NCI-H345 treated with DMSO at 0.1 percent for 48 hours (cell line): ENCODE results near the gene STRADB.
"Not testable (repeated sequence)": the region's sequence is repeated elsewhere in the genome, so short reads cannot be mapped to it uniquely, and the experiment has no call there.

Experiments
- DNase-seq: peaks from one replicate; lab custom pipeline; 2025; ENCODE audit not compliant: unreplicated experiment; lab: John Stamatoyannopoulos, UW

The STRADB gene

GRCh38 chr2:201451292-201452057 lies at the start of gene STRADB, which contains the start of gene TRAK2:
Gene STRADB, plus strand, starts transcription at chr2:201451740. Its CDS starts 3,101 bp downstream, at chr2:201454841.
Gene TRAK2, minus strand, starts transcription at chr2:201451458. Its CDS starts 30,951 bp downstream, at chr2:201420507.
- peak; percentile 89 for DNase-seq

- peak; percentile 10 for DNase-seq
Measured at GRCh38 chr2:201401815-201402214, 49.7 kb upstream of the STRADB start.

- no peak for DNase-seq
Measured at GRCh38 chr2:201402651-201403562, 48.6 kb upstream of the STRADB start.

- no peak for DNase-seq
Measured at GRCh38 chr2:201403880-201404279, 47.7 kb upstream of the STRADB start.

DNA sequence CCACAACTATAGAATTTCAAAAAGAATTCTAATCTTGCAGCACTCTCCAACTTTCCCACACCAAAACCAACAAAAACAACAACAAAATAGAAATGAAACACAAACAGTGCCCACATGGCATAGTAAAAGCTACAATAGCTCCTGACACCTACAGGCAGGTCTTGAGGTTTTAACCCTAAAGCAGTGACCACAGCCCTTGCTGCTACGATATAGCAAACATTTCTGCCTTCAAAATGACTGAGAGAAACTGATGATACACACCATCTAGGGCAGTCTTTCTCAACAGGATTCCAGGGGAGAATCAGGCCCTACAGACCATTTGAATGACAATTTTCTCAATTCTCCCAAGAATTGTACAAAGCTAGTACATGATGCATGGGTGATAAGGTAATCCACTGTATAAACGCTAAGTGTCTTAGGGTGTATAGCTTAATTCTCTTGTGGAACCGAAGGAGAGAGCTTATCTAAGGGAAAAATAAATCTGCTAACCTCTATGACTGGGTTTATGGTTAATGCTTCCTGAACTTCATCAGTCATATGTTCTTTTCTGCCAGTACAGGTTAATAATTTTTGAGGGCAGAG lies 46.8 kb upstream of the STRADB start:
- DNase-seq = no peak

DNA sequence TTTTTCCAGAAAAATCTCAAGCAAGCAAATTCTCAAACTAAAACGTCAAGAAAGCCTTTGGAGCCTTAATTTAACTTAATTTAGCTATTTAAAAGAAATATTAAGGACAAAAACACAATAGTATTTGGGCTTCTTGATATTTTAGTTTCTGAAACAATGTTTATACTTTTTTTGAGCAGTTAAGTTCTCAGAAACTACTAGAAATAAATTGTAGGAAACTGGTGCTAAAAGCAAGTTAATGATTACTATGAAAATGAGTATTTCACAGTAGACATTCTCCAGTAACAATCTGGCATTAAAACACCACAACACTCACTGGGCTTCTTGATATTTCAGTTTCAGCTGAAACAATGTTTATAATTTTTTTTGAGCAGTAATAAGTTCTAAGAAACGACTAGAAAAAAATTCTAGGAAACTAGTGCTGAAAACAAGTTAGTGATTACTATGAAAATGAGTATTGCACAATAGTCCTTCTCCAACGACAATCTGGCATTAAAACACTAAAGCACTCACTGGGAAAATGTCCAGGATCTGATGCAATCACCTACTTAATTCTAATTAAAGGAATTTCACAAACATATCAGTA lies 45.4 kb upstream of the STRADB start:
- DNase-seq = no peak

GRCh38 chr2:201407265-201407664 lies 44.3 kb upstream of the STRADB start:
- DNase-seq = no peak

DNA sequence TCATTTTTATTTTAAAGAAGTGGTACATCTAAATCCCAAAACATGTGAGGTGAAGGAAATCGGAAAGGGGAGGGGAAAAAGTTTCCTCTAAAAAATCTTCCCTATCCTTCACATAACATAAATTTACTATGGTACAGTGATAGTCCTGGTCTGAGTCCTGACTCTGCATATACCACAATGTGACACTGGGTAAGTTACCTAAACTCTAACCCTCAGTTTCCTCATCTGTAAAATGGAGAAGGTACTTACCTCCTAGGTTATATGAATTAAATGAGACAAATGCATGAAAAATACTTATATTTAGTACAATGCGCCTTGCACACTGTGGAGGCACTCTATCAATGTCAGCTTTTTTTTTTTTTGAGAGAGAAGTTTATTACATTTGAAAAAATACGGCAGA lies 42.6 kb upstream of the STRADB start:
- DNase-seq = no peak

DNA sequence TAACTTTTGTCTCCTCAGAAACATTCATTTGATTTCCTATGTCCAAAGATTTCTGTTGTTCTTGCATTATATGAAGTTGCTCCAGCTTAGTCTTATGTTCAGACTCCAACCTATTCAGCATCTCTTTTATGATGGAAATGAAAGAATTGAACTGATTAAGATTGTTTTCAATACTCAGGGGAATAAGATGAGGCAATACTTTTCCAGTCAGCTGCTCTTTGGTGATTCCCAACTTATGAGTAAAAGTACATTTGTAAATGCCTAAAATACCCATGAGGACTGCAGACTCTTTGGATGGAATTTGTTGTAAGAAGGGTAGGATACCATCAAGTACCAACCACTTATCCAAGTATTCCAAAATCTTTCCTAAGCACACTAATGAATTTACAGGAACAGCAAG lies 40.1 kb upstream of the STRADB start:
- DNase-seq = no peak

GRCh38 chr2:201413143-201413542 lies 38.4 kb upstream of the STRADB start:
- DNase-seq = no peak

- no peak for DNase-seq
Measured at GRCh38 chr2:201413552-201413951, 38.0 kb upstream of the STRADB start.

- DNase-seq = no peak
Measured at GRCh38 chr2:201414099-201415023, 37.2 kb upstream of the STRADB start.

GRCh38 chr2:201415149-201415548 lies 36.4 kb upstream of the STRADB start:
- no peak for DNase-seq

DNA sequence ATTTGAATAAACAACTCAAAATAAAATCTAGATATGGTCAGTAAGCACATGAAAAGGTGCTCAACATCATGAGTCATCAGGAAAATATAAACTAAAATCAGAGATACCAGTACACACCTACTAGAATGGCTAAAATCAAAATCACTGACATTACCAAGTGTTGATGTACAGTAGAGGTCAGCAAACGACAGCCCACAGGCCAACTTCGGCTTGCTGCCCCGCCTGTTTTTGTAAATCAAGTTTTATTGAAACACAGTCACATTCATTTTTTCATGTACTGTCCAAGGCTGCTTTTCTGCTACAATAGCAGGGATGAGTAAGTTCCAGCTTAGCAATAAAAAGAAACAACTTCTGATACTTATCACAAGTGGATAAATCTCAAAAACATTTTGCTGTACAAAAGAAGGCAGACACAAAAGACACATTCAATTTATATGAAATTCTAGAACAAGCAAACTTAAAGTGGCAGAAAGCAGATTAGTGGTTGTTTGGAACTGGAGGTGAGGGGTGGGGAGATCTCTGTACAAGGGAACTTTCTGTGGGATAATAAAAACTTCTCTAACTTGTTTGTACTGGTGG lies 32.4 kb upstream of the STRADB start:
- no peak for DNase-seq

DNA sequence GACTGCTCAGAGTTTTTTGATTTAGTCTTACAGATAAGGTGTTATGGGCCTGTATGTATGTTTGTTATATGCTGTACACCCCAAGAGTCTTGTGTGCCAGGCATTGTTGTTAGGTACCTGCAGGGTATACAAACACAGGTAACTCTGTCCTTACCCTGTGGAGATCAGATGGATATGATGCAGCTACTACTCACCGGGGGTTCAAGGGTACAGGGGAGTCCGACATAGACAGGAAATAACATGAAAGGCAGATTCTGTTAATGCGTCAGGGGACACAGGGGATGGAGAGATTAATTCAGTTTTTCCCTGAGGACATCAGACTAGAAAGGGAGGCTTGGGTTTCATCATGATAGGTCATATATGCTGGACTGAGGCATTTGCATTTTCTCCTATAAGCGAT lies 31.6 kb upstream of the STRADB start:
- no peak for DNase-seq

DNA sequence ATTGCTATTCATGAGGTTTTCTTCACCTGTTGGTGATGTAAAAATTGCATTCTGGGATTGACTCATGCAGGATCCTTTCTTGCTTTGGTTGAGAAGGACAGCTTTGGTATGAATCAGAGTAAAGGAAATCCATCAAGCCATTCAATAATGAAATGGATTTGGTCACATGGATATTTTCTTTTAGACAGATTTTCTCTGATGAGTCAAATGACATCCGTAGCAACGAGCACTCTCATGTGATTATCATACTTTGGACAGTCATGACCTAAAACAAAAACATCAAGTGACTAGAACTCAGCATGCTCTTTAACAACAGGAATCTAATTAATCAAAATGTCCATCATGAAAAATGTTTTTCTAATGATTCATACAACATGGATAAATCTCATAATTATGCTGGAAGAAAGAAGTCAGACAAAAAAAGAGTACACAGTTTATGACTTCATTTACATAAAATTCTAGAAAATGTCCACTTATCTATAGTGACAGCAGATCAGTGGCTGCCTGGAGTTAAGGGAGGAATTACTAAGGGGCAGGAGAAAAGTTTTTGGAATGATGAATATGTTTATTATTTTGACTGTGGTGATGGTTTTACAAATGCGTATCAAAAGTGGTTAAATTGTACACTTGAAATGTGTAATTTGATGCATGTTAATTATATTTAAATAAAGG lies 31.0 kb upstream of the STRADB start:
- no peak for DNase-seq

GRCh38 chr2:201425952-201426351 lies 25.6 kb upstream of the STRADB start:
- no peak for DNase-seq

DNA sequence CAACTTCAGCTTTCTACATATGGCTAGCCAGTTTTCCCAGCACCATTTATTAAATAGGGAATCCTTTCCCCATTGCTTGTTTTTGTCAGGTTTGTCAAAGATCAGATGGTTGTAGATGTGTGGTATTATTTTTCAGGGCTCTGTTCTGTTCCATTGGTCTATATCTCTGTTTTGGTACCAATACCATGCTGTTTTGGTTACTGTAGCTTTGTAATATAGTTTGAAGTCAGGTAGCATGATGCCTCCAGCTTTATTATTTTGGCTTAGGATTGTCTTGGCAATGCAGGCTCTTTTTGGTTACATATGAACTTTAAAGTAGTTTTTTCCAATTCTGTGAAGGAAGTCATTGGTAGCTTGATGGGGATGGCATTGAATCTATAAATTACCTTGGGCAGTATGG lies 23.2 kb upstream of the STRADB start:
- not testable (repeated sequence) for DNase-seq

DNA sequence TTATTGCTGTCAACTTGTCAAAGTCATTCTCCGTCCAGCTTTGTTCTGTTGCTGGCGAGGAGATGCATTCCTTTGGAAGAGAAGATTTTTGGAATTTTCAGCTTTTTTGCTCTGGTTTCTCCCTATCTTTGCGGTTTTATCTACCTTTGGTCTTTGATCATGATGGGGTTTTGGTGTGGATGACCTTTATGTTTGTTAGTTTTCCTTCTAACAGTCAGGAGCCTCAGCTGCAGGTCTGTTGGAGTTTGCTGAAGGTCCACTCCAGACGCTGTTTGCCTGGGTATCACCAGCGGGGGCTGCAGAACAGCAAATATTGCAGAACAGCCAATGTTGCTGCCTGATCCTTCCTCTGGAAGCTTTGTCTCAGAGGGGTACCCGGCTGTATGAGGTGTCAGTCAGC lies 21.7 kb upstream of the STRADB start:
- DNase-seq = not testable (repeated sequence)
